Heart right ventricle (tissue), 16 donors: ENCODE measurements around the gene HCFC1. TPM values are rescaled to one million over a fixed set of nuclear protein-coding genes. Genes with fewer than 3 reads are reported as not detected.

Experiments used
- ATAC-seq, 8 donors: fragments of 200-7000 bp; cut with Tn5 transposase; one replicate each; pipeline ENCODE4 v1.9.1; 2020; ENCODE audit warnings: mild to moderate bottlenecking in 8 of 8, moderate library complexity in 8 of 8, moderate number of reproducible peaks in 1 of 8
- DNase-seq, 2 donors: peaks; one replicate each; pipeline ENCODE4 v3.0.0-alpha.2; 2020
- H3K27ac ChIP-seq, 10 donors: fragments of 200-600 bp; sonication (generic) in 2 of 10; one replicate each; pipeline versions ENCODE4 v1.5.0 to v1.8.0; 2020 to 2022; ENCODE audit warnings: mild to moderate bottlenecking in 3 of 10
- H3K27me3 ChIP-seq, 7 donors: fragments of 200-600 bp; one replicate each; pipeline ENCODE4 v1.8.0; 2021 to 2022; ENCODE audit warnings: mild to moderate bottlenecking in 2 of 7
- H3K36me3 ChIP-seq, 9 donors: fragments of 200-600 bp; sonication (generic) in 1 of 9; one replicate each; pipeline versions ENCODE4 v1.5.0 to v1.8.0; 2020 to 2022; ENCODE audit warnings: mild to moderate bottlenecking in 2 of 9
- H3K4me1 ChIP-seq, 9 donors: fragments of 200-600 bp; sonication (generic) in 1 of 9; one replicate each; pipeline versions ENCODE4 v1.5.0 to v1.8.0; 2020 to 2022; ENCODE audit warnings: mild to moderate bottlenecking in 4 of 9
- H3K4me3 ChIP-seq, 10 donors: fragments of 200-600 bp; sonication (generic) in 2 of 10; one replicate each; pipeline versions ENCODE4 v1.5.0 to v1.8.0; 2020 to 2022; ENCODE audit warnings: mild to moderate bottlenecking in 7 of 10, moderate library complexity in 2 of 10
- H3K9me3 ChIP-seq, 11 donors: fragments of 200-600 bp in 10 of 11; sonication (generic) in 2 of 11; one replicate each; pipeline versions ENCODE4 v1.5.0 to v1.8.0; 2013 to 2022; ENCODE audit warnings: mild to moderate bottlenecking in 2 of 11, control low read depth in 1 of 11, moderate library complexity in 1 of 11
- CTCF ChIP-seq, 9 donors: fragments of 200-600 bp; sonication (generic) in 2 of 9; IDR thresholded peaks; one replicate each; pipeline versions ENCODE4 v1.5.0 to v1.8.0; 2021 to 2022; ENCODE audit warnings: antibody characterized with exemption in 9 of 9, mild to moderate bottlenecking in 5 of 9, moderate library complexity in 1 of 9
- WGBS, 2 donors: extraction: QIAGEN DNeasy Blood & Tissue Kit; methylation state at CpG; one replicate each; pipeline ENCODE4 v1.1.7; 2013; ENCODE audit warnings: inconsistent platforms in 1 of 2; 5-methylcytosine and 5-hydroxymethylcytosine counted together
- intact Hi-C, 10 donors: fragments of 100-400 bp; cut with DNase I; formaldehyde crosslinking; loops; one replicate each; pipeline versions ENCODE4 v1.11.1 to v1.14.2; 2022
- polyA plus RNA-seq, 2 donors: library from polyadenylated mRNA; stranded (reverse); fragments of 200-250 nt; gene quantifications; one replicate each; pipeline ENCODE4 v1.2.3, GENCODE V29; 2013
- total RNA-seq, 10 donors: library from RNA; stranded (reverse); fragmentation: NEBNext Ultra II Directional in 3 of 10; extraction: Animal tissue kit (Norgen Biotek cat#: 25700) in 3 of 10; gene quantifications; one replicate each; pipeline versions ENCODE4 v1.2.1 to v1.2.4, GENCODE V29; 2021 to 2023
- donor health status: Arrhythmogenic right ventricular cardiomyopathy.
- donor health status: ischemic (EF 13 %, LVEDD 7.1; RV severe dilation, severe dysfunction).
- donor health status: healthy with polysubstance abuse.
- donor health status: DM: no; HTN: yes; CAD: no.
- donor health status: DM: no; HTN: no; CAD: no.
- donor health status: ischemic (EF 25% LVEDD 6.9; RV normal size, moderate dysfunction).
- donor health status: ischemic (EF 25% LVEDD 5.7; RV mildly dilated, moderate dysfunction).
- donor health status: healthy.
- donor health status: DM: yes; HTN: yes; CAD: no.
- donor health status: Ischemic cardiomyopathy.
- donor health status: ischemic (EF 35%, LVEDD 5.7; RV mildly dilated, moderate dysfunction).
- donor health status: nonischemic (EF 11% LVEDD 7.7; RV severe dilation, severe dysfunction).
- donor health status: DM: yes; HTN: yes; CAD: no.
- donor health status: PGD.
- donor health status: ischemic (EF 29% LVEDD 5.4; RV normal size, mild dysfunction).
- donor health status: nonischemic (EF 23%, LVEDD 6.1; RV moderate dilation, normal function).

Gene HCFC1
- total and polyA plus RNA-seq, 12 donors, result 12.3 to 41.6 (median 31.2) TPM

- TF ChIP-seq CTCF (IDR thresholded peaks at IDR 0.05), result no peak
- Histone ChIP-seq H3K27ac (no peak overlapping the region), H3K4me3 (no peak overlapping the region), H3K9me3 (no peaks in the 10 kb centered on the region), H3K27me3 (peaks cover 0 to 13% (median 0%) of the 10 kb centered on the region in 7 donors), H3K36me3 (peaks cover 0 to 100% (median 13%) of the 10 kb centered on the region in 9 donors), H3K4me1 (peaks cover 0 to 10% (median 7%) of the 10 kb centered on the region in 9 donors)
- intact Hi-C loops, result loop anchor here in 2 of 10 donors (10.0 kb wide), 2 partner anchors 192 to 992 kb away; partner anchors contain the start of gene PLXNB3 (in 1 of the 2)
- no peak for DNase-seq
- no peak for ATAC-seq
- 88 to 90% methylated on average over 14 to 17 of the region's 17 CpGs for WGBS, 2 donors
Measured at GRCh38 chrX:153957224-153957623, 14.4 kb downstream of the HCFC1 start.

GRCh38 chrX:153956044-153956907 is 15.3 kb downstream of the HCFC1 start:
- 88 to 91% methylated on average over 31 to 35 of the region's 35 CpGs for WGBS, 2 donors
- no peak for TF ChIP-seq CTCF (IDR thresholded peaks at IDR 0.05)
- H3K27ac ChIP-seq, result no peak overlapping the region
- peaks cover 0 to 6% (median 0%) of the 10 kb centered on the region in 7 donors for H3K27me3 ChIP-seq
- intact Hi-C loops, result loop anchor here in 2 of 10 donors (10.0 kb wide), 2 partner anchors 191 to 991 kb away; partner anchors contain the start of gene PLXNB3 (in 1 of the 2)
- no peak for DNase-seq
- H3K36me3 ChIP-seq, result peaks cover 0 to 100% (median 9%) of the 10 kb centered on the region in 9 donors
- peaks cover 0 to 10% (median 7%) of the 10 kb centered on the region in 9 donors for H3K4me1 ChIP-seq
- no peak overlapping the region for H3K4me3 ChIP-seq
- ATAC-seq, result no peak
- H3K9me3 ChIP-seq, result no peaks in the 10 kb centered on the region

- intact Hi-C loops, result loop anchor here in 3 of 10 donors (2.0 to 10.0 kb wide), 3 partner anchors 190 to 990 kb away; partner anchors contain the start of gene PLXNB3 (in 2 of the 3)
- 72 to 76% methylated on average over 12 of the region's 12 CpGs for WGBS, 2 donors
Measured at GRCh38 chrX:153955228-153955732, 16.3 kb downstream of the HCFC1 start.

More at GRCh38 chrX:153955228-153955732, 16.3 kb downstream of the HCFC1 start:
- Histone ChIP-seq H3K27me3 (no peaks in the 10 kb centered on the region), H3K4me1 (peaks cover 0 to 11% (median 7%) of the 10 kb centered on the region in 9 donors), H3K4me3 (no peak overlapping the region), H3K9me3 (no peaks in the 10 kb centered on the region), H3K27ac (no peak overlapping the region), H3K36me3 (peaks cover 0 to 100% (median 4%) of the 10 kb centered on the region in 9 donors)
- DNase-seq (no peak), ATAC-seq (no peak)
- TF ChIP-seq CTCF (IDR thresholded peaks at IDR 0.05), result no peak
